ENCODE results near the gene NT5DC1. TPM values are rescaled to one million over a fixed set of nuclear protein-coding genes. Genes with fewer than 3 reads are reported as not detected.
A peak's percentile ranks its signal among the peaks of the same experiment; 100 is the strongest.
"Not testable (repeated sequence)": the region's sequence is repeated elsewhere in the genome, so short reads cannot be mapped to it uniquely, and the experiment has no call there.

The NT5DC1 gene
- total RNA-seq, 2 experiments from 2014 or later: 20.5 to 58.8 TPM

DNA sequence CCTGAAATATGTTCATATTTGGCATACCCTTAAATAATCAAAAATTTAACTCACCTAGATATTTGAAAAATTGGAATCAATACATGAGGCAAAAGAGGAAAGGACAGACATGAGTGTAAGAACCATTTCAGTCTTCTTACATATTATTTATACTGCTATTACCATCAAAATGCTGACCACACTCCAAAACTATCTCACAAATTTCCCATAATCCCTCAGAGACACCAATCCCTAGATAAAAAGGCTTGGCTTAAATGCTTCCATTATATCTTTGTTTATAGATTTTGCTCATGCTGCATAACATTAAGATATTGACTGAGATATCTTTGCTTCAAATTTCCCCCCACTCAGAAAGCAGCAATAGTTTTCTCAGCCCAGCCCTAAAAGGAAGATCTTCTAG, 11.7 kb upstream of the NT5DC1 start:
- no TSS peak for BruUV-seq (replicated peaks)

GRCh38 chr6:116090251-116090650, 10.4 kb upstream of the NT5DC1 start:
- no peak overlapping the region for H3K27ac ChIP-seq (ENCODE audit: low read depth, low read length, poor library complexity, severe bottlenecking)
- H3K4me2 ChIP-seq (ENCODE audit: low read length): no peak overlapping the region
- no peaks in the 10 kb centered on the region for H3K79me2 ChIP-seq (ENCODE audit: insufficient read depth, low read depth, low read length)
- POLR2A ChIA-PET: interaction anchor here (1.2 kb wide), 1 partner anchor 88 kb away, joined by 3 read pairs; no protein-coding TSS in a partner anchor
- TF ChIP-seq, protein P1, sequence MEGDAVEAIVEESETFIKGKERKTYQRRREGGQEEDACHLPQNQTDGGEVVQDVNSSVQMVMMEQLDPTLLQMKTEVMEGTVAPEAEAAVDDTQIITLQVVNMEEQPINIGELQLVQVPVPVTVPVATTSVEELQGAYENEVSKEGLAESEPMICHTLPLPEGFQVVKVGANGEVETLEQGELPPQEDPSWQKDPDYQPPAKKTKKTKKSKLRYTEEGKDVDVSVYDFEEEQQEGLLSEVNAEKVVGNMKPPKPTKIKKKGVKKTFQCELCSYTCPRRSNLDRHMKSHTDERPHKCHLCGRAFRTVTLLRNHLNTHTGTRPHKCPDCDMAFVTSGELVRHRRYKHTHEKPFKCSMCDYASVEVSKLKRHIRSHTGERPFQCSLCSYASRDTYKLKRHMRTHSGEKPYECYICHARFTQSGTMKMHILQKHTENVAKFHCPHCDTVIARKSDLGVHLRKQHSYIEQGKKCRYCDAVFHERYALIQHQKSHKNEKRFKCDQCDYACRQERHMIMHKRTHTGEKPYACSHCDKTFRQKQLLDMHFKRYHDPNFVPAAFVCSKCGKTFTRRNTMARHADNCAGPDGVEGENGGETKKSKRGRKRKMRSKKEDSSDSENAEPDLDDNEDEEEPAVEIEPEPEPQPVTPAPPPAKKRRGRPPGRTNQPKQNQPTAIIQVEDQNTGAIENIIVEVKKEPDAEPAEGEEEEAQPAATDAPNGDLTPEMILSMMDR (conservative IDR thresholded peaks at IDR 0.05; ENCODE audit: low read length): no peak
- TF ChIP-seq EZH2phosphoT487 (IDR thresholded peaks at IDR 0.05; ENCODE audit: borderline replicate concordance, low read depth, low read length): no peak
- DNase-seq (ENCODE audit: low spot score): no peak
- intact Hi-C loops (cut with micrococcal nuclease; ENCODE audit: unreplicated experiment): no loop called here
- CTCF ChIA-PET (ENCODE audit: unreplicated experiment): no interaction called here
- H3K4me3 ChIP-seq (ENCODE audit: low read depth, low read length, poor library complexity, severe bottlenecking): no peak overlapping the region
- H3K36me3 ChIP-seq (ENCODE audit: insufficient read depth, low read length): no peaks in the 10 kb centered on the region
- H2AFZ ChIP-seq (ENCODE audit: low read length): no peak overlapping the region
- no peaks in the 10 kb centered on the region for H3K9me2 ChIP-seq (ENCODE audit: insufficient read depth, low read length)
- no TSS peak for BruUV-seq (replicated peaks)
- no peaks in the 10 kb centered on the region for H4K20me1 ChIP-seq (ENCODE audit: insufficient read depth, low read length)
- H3K4me1 ChIP-seq (ENCODE audit: insufficient read depth, low read length, poor library complexity, severe bottlenecking): peaks cover 6% of the 10 kb centered on the region
- H3K9me3 ChIP-seq (ENCODE audit: low read length): 0 out of 2 replicates have a peak, but pooled peaks cover 3% of the 10 kb centered on the region

More for the DNA sequence above, 11.7 kb upstream of the NT5DC1 start:
- H3K4me1 ChIP-seq (ENCODE audit: insufficient read depth, low read length, poor library complexity, severe bottlenecking): peaks cover 6% of the 10 kb centered on the region
- no peaks in the 10 kb centered on the region for H3K9me2 ChIP-seq (ENCODE audit: insufficient read depth, low read length)
- no peak overlapping the region for H2AFZ ChIP-seq (ENCODE audit: low read length)
- H3K27ac ChIP-seq (ENCODE audit: low read depth, low read length, poor library complexity, severe bottlenecking): no peak overlapping the region
- H4K20me1 ChIP-seq (ENCODE audit: insufficient read depth, low read length): no peaks in the 10 kb centered on the region
- intact Hi-C loops (cut with micrococcal nuclease; ENCODE audit: unreplicated experiment): no loop called here
- H3K36me3 ChIP-seq (ENCODE audit: insufficient read depth, low read length): no peaks in the 10 kb centered on the region
- H3K4me3 ChIP-seq (ENCODE audit: low read depth, low read length, poor library complexity, severe bottlenecking): no peak overlapping the region
- ChIA-PET CTCF (ENCODE audit: unreplicated experiment) (no interaction called here), POLR2A (interaction anchor here (0.7 to 1.0 kb wide), 5 partner anchors 12 to 315 kb away, joined by 3 to 5 read pairs (median 3); partner anchors contain the start of gene NT5DC1)
- H3K4me2 ChIP-seq (ENCODE audit: low read length): no peak overlapping the region
- no peak for TF ChIP-seq EZH2phosphoT487 (IDR thresholded peaks at IDR 0.05; ENCODE audit: borderline replicate concordance, low read depth, low read length)
- TF ChIP-seq, protein P1 (conservative IDR thresholded peaks at IDR 0.05; ENCODE audit: low read length): no peak
- no peak for DNase-seq (ENCODE audit: low spot score)
- no peaks in the 10 kb centered on the region for H3K79me2 ChIP-seq (ENCODE audit: insufficient read depth, low read depth, low read length)
- no peaks in the 10 kb centered on the region for H3K9me3 ChIP-seq (ENCODE audit: low read length)

DNA sequence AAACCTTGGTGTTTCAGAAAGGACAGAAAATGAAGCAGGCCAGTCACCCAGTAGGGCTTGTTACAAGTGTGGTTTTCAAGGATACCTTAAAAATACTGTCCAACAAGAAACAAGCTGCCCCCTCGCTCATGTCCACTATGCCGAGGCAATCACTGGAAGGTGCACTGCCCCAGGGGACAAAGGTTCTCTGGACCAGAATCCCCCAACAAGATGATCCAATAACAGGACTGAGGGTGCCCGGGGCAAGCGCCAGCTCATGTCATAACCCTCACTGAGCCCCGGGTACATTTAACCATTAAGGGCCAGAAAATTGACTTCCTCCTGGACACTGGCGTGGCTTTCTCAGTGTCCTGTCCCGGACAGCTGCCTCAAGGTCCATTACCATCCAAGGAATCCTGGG, 6.6 kb upstream of the NT5DC1 start:
- Histone ChIP-seq H3K4me2 (ENCODE audit: low read length) (no peak overlapping the region), H3K79me2 (ENCODE audit: insufficient read depth, low read depth, low read length) (no peaks in the 10 kb centered on the region), H4K20me1 (ENCODE audit: insufficient read depth, low read length) (no peaks in the 10 kb centered on the region), H3K4me3 (ENCODE audit: low read depth, low read length, poor library complexity, severe bottlenecking) (no peak overlapping the region), H3K9me2 (ENCODE audit: insufficient read depth, low read length) (no peaks in the 10 kb centered on the region), H3K27ac (ENCODE audit: low read depth, low read length, poor library complexity, severe bottlenecking) (no peak overlapping the region), H3K9me3 (ENCODE audit: low read length) (peaks cover 13% of the 10 kb centered on the region; the same call in 1 of the 2 replicates), H3K4me1 (ENCODE audit: insufficient read depth, low read length, poor library complexity, severe bottlenecking) (peaks cover 7% of the 10 kb centered on the region), H3K36me3 (ENCODE audit: insufficient read depth, low read length) (0 out of 2 replicates have a peak, but pooled peaks cover 3% of the 10 kb centered on the region), H2AFZ (ENCODE audit: low read length) (no peak overlapping the region)
- no peak for DNase-seq (ENCODE audit: low spot score)
- TF ChIP-seq, protein P1 (conservative IDR thresholded peaks at IDR 0.05; ENCODE audit: low read length): no peak
- no peak for TF ChIP-seq EZH2phosphoT487 (IDR thresholded peaks at IDR 0.05; ENCODE audit: borderline replicate concordance, low read depth, low read length)
- BruUV-seq (replicated peaks): no TSS peak
- intact Hi-C loops (cut with micrococcal nuclease; ENCODE audit: unreplicated experiment): no loop called here
- ChIA-PET CTCF (ENCODE audit: unreplicated experiment) (no interaction called here), POLR2A (no interaction called here)

DNA sequence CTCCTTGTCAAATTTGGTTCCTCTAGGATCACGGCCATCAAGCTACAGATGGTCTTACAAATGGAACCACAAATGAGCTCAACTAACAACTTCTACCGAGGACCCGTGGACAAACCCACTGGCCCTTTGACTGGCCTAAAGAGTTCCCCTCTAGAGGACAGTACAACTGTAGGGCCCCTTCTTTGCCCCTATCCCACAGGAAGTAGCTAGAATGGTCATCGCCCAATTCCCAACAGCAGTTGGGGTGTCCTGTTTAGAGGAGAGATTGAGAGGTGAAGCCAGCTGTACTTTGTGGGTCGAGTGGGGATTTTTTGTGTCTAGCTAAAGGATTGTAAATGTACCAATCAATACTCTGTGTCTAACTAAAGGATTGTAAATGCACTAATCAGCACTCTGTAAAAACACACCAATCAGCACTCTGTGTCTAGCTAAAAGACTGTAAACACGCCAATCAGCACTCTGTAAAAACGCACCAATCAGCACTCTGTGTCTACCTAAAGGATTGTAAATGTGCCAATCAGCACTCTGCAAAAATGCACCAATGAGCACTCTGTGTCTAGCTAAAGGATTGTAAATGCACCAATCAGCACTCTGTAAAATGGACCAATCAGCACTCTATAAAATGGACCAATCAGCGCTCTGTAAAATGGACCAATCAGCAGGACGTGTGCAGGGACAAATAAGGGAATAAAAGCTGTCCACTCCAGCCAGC, 4.4 kb upstream of the NT5DC1 start:
- H3K27ac ChIP-seq (ENCODE audit: low read depth, low read length, poor library complexity, severe bottlenecking); H3K4me3 ChIP-seq (ENCODE audit: low read depth, low read length, poor library complexity, severe bottlenecking); H4K20me1 ChIP-seq (ENCODE audit: insufficient read depth, low read length); H3K79me2 ChIP-seq (ENCODE audit: insufficient read depth, low read depth, low read length); H3K36me3 ChIP-seq (ENCODE audit: insufficient read depth, low read length); H3K4me2 ChIP-seq (ENCODE audit: low read length); H2AFZ ChIP-seq (ENCODE audit: low read length); H3K9me2 ChIP-seq (ENCODE audit: insufficient read depth, low read length); intact Hi-C loops (cut with micrococcal nuclease; ENCODE audit: unreplicated experiment); BruUV-seq (replicated peaks): not testable (repeated sequence)
- CTCF ChIA-PET (ENCODE audit: unreplicated experiment): interaction anchor here (0.6 to 1.7 kb wide), 4 partner anchors 77 to 88 kb away, joined by 3 to 6 read pairs (median 4); no protein-coding TSS in a partner anchor
- H3K9me3 ChIP-seq (ENCODE audit: low read length): peaks cover 13% of the 10 kb centered on the region; the same call in 1 of the 2 replicates
- POLR2A ChIA-PET: interaction anchor here (0.6 to 1.8 kb wide), 3 partner anchors 79 to 87 kb away, joined by 3 to 4 read pairs (median 4); no protein-coding TSS in a partner anchor
- H3K4me1 ChIP-seq (ENCODE audit: insufficient read depth, low read length, poor library complexity, severe bottlenecking): peaks cover 15% of the 10 kb centered on the region
- DNase-seq (ENCODE audit: low spot score): peak; percentile 18
